22Rv1 (cell line): ENCODE results near the gene EGFLAM.
"Not testable (repeated sequence)": the region's sequence is repeated elsewhere in the genome, so short reads cannot be mapped to it uniquely, and the experiment has no call there.

ENCODE experiments used
- H3K27ac ChIP-seq: fragments of 450-650 bp; 2 replicates; pipeline ENCODE4 v1.5.1; 2017
- ZFX ChIP-seq: fragments of 450-650 bp; IDR thresholded peaks from 2 replicates; pipeline ENCODE4 v1.6.1; 2017; ENCODE audit warnings: antibody characterized with exemption, borderline replicate concordance
- TF ChIP-seq, protein P1 (sequence below): fragments of 450-650 bp; IDR thresholded peaks from 2 replicates; pipeline ENCODE4 v1.5.1; 2017; ENCODE audit warnings: mild to moderate bottlenecking

The EGFLAM gene

DNA sequence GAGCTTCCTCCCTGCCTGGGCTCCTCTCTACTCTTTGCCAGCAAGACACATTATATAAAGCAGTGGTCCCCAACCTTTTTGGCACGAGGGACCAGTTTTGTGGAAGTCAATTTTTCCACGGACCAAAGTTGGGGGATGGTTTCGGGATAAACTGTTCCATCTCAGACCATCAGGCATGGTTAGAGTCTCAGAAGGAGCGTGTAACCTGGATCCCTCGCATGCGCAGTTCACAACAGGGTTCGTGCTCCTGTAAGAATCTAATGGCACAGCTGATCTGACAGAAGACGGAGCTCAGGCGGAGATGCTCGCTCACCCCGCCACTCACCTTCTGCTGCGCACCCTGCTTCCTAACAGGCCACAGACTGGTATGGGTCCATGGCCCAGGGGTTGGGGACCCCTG lies 155.3 kb downstream of the EGFLAM start:
- TF ChIP-seq, protein P1, sequence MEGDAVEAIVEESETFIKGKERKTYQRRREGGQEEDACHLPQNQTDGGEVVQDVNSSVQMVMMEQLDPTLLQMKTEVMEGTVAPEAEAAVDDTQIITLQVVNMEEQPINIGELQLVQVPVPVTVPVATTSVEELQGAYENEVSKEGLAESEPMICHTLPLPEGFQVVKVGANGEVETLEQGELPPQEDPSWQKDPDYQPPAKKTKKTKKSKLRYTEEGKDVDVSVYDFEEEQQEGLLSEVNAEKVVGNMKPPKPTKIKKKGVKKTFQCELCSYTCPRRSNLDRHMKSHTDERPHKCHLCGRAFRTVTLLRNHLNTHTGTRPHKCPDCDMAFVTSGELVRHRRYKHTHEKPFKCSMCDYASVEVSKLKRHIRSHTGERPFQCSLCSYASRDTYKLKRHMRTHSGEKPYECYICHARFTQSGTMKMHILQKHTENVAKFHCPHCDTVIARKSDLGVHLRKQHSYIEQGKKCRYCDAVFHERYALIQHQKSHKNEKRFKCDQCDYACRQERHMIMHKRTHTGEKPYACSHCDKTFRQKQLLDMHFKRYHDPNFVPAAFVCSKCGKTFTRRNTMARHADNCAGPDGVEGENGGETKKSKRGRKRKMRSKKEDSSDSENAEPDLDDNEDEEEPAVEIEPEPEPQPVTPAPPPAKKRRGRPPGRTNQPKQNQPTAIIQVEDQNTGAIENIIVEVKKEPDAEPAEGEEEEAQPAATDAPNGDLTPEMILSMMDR = no peak
- no peak for TF ChIP-seq ZFX
- H3K27ac ChIP-seq = no peak overlapping the region

DNA sequence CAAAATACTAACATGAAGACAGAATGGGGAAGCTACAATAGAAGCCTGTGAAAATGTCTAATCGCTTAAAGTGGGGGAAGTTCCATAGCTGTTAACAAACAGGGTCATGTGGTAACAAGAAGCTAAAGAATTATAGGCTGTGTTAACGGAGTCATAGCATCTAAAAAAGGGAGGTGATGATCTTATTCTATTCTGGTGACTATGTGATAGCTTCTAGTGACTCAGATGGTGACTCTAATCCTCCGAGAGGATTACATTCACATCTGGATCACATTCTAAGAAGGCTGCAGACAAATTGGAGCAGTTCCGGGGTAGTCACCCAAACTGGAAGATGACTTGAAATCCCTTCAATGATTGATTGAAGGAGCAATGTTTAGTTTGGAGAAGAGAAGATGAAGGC lies 156.0 kb downstream of the EGFLAM start:
- H3K27ac ChIP-seq = no peak overlapping the region
- TF ChIP-seq, protein P1 = no peak
- no peak for TF ChIP-seq ZFX

DNA sequence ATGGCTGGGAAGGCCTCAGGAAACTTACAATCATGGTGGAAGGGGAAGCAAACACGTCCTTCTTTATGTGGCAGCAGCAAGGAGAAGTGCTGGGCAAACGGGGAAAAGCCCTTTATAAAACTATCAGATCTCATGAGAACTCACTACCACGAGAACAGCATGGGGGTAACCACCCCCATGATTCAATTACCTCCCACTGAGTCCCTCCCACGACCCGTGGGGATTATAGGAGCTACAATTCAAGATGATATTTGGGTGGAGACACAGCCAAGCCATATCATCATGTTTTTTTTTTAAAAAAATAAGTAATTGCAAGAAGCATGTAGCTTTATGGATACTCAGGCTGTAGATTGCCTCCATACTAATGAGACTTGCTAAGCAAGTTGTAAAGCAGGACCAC lies 157.4 kb downstream of the EGFLAM start:
- H3K27ac ChIP-seq = not testable (repeated sequence)

DNA sequence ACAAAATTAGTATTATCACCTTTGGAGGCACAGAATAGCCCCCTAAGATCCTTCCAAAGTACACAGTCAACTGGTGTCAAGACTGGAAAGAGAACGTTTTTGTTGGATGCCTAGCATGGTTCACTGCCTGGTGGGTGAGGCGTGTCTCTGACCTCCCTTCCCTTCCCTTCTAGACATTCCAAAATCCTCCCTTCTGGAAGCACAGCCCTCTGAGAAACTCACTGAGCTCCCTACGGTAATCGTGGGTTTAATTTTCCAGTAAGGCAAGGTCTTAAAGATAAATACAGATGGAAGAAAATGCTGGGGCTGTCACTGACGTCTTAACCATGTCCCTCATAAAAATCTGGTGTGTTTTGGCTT lies 159.3 kb downstream of the EGFLAM start:
- H3K27ac ChIP-seq = no peak overlapping the region
- TF ChIP-seq ZFX = no peak

DNA sequence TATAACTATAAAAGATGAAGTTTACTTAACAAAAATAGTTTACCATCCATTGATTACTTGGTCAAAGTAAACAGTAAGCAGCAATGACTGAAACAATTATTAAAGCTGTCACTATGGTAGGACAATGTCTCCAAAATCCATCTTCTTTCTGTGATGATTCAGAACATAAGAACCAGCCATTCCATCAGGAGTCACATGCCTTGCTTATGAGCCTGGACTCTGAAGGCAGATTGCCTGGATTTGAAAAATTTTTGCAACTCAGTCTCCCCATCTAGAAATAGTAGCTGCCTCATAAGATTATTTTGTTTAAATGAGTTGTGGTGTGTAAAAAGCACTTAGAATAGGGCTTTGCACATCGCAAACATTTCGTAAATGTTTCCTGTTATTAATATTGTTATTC lies 161.9 kb downstream of the EGFLAM start:
- TF ChIP-seq, protein P1 = no peak
- no peak for TF ChIP-seq ZFX
- H3K27ac ChIP-seq = no peak overlapping the region

DNA sequence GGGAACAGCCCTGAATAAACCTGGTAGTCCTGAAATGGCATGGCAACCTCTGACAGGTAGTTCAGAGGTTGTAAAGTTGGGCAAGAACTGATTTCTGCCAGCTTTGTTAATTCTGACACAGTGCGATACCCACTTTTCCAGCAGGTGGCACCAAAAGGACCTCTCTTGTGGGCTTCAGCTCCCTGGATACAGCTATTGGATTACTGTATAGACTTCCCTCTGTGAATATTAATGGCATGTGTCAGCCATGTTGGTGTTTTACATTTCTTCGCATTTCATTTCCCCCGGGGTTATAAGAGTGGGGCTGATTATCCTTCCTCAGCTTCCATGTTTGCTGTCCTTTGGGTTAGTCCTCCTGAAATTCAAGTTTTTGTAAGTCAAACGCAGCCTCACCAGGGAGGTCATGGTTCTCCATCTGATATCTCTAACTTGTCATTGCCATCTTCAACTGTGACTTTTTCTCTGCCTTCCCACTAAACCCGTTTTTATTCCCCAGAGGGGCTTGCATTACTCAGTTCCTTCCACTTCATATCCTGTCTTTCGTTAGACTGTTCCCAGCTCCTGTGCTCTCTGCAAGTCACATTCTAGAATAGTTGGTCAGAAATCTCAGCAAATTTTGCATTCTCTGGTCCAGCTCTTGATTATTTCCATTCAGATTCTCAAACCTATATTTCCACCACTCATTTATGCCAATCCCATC lies 162.5 kb downstream of the EGFLAM start:
- no peak overlapping the region for H3K27ac ChIP-seq

DNA sequence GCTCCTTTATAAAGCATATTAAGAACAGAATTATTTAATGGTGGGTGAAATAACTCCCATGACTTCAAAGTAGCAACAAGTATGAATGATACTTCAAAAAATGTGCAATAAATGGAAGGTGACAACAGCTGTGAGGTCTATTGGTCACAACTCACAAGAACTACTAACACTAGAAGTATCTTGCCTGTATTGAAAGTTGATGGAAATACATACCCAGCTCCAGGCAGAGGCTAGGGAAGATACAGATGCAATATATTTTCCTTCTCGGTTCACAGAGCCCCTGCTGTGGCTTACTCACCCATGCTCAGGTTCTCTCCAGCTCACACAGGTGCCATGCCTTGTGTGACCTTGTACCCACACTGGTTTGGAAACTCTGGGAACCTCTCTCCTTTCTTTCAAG lies 164.3 kb downstream of the EGFLAM start:
- TF ChIP-seq ZFX = no peak
- TF ChIP-seq, protein P1 = no peak
- no peak overlapping the region for H3K27ac ChIP-seq

More for the DNA sequence above, 162.5 kb downstream of the EGFLAM start:
- TF ChIP-seq ZFX = no peak
- TF ChIP-seq, protein P1 = peak; percentile 89

DNA sequence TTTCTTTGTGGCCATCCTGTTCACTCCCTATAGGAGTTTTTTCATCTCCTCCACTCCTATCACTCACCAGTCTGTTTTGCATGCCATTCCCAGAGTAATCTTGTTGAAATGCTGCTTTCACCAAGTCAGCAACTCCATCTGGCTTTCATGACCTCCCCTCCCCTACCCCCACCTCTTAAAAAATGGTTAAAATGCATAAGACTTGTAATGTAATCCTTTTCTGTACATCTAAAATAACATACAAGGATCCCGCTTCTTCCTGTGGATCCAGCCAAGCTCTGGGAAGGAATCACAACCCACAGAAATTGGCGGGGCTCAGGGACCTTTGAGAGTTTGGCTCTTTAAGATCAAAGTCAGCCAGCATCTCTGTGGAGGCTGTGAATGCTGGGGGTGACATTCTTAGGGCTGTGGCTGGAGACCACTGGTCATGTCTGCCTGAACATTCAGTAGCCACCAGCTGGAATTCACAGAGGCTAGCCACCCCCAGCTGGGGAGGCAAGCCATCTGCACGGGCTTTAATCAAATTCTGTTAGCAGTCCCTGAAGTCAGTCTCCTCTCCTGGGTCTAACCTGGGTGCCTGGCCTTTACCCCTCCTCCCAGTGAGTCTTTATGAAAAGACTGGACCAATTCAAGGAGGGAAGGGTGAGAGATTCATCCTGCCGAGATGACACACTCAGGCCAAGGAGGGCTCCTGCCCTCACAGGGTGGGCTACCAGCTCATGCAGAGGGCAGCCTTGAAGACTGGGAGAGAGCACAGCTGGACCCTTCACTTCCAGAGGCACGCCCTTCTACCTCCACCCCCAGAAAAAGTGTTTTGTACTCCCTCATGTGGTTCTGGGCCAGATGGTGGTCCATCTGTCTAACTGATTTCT lies 165.2 kb downstream of the EGFLAM start:
- no peak overlapping the region for H3K27ac ChIP-seq
- no peak for TF ChIP-seq ZFX
- TF ChIP-seq, protein P1 = no peak
